ENCODE data around the gene RPP14. TPM values are rescaled to one million over a fixed set of nuclear protein-coding genes. Genes with fewer than 3 reads are reported as not detected.

Gene RPP14
- total RNA-seq, 2 experiments from 2014 or later, result 12.9 to 16.9 TPM

- Mint-ChIP-seq H3K9me3 (ENCODE audit: low read depth) (no peaks in the 10 kb centered on the region), H3K36me3 (peaks cover 23% of the 10 kb centered on the region), H3K27me3 (no peaks in the 10 kb centered on the region), H3K4me3 (no peak overlapping the region), H3K4me1 (peaks cover 80% of the 10 kb centered on the region), H3K27ac (peak overlapping the region; percentile 18)
- CTCF ChIA-PET, result interaction anchor here (1.3 to 14.1 kb wide), 4 partner anchors 20 to 60 kb away, joined by 5 to 144 read pairs (median 6); partner anchors contain the start of genes HTD2, PXK and RPP14
- ATAC-seq (no peak), DNase-seq (no peak)
These were observed 49.1 kb downstream of the RPP14 start for GRCh38 chr3:58355179-58355578.

DNA sequence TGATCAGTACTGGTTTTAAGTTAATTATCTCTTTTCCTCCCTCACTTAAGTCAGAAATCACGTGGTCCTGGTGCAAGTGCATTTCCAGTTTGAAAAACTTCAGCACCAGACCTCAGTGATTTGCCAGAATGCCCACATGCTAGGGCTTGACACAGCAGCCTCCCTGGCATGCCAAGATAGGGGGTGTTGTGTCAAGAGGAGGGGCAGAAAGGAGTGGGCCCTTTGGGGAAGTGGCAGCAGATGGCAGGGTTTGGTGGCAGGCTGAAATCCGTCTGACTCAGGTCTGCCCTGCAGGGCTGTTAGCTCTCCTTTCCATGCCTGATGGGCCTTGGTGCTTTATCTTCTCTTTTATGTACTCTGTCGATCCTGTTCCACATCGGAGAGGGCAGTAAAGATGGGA, 50.0 kb downstream of the RPP14 start:
- peak overlapping the region; percentile 79 for H3K27ac Mint-ChIP-seq
- CTCF ChIA-PET, result interaction anchor here (14.1 kb wide), 1 partner anchor 21 kb away, joined by 144 read pairs; the partner anchor contains the start of gene PXK
- H3K4me1 Mint-ChIP-seq, result peaks cover 72% of the 10 kb centered on the region
- DNase-seq, result no peak
- peaks cover 18% of the 10 kb centered on the region for H3K36me3 Mint-ChIP-seq
- no peak overlapping the region for H3K4me3 Mint-ChIP-seq
- H3K9me3 Mint-ChIP-seq (ENCODE audit: low read depth), result no peaks in the 10 kb centered on the region
- no peak for ATAC-seq
- no peaks in the 10 kb centered on the region for H3K27me3 Mint-ChIP-seq

DNA sequence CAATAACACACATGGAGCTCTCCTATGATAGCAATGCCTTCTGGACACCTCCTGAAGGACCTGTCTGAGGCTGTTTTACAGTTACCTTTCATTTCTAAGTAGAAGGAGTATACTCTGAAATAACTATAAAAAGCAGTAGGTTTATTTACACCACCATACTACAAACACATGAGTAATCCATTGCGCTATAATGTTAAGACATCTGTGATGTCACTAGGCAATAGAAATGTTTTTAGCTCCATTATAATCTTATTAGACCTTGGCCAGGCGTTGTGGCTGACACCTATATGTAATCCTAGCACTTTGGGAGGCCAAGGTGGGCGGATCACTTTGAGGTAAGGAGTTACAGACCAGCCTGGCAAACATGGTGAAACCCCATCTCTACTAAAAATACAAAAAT, 51.4 kb downstream of the RPP14 start:
- ATAC-seq (no peak), DNase-seq (no peak)
- Mint-ChIP-seq H3K27me3 (no peaks in the 10 kb centered on the region), H3K4me3 (no peak overlapping the region), H3K27ac (peak overlapping the region; percentile 77), H3K36me3 (peaks cover 14% of the 10 kb centered on the region), H3K4me1 (peaks cover 59% of the 10 kb centered on the region), H3K9me3 (ENCODE audit: low read depth) (no peaks in the 10 kb centered on the region)
- CTCF ChIA-PET, result interaction anchor here (1.1 to 14.1 kb wide), 2 partner anchors 22 to 113 kb away, joined by 3 to 144 read pairs; partner anchors contain the start of gene PXK

- peak overlapping the region; percentile 28 for H3K27ac Mint-ChIP-seq
- CTCF ChIA-PET, result interaction anchor here (14.1 kb wide), 1 partner anchor 23 kb away, joined by 144 read pairs; the partner anchor contains the start of gene PXK
These were observed 52.0 kb downstream of the RPP14 start for GRCh38 chr3:58358092-58358491.

DNA sequence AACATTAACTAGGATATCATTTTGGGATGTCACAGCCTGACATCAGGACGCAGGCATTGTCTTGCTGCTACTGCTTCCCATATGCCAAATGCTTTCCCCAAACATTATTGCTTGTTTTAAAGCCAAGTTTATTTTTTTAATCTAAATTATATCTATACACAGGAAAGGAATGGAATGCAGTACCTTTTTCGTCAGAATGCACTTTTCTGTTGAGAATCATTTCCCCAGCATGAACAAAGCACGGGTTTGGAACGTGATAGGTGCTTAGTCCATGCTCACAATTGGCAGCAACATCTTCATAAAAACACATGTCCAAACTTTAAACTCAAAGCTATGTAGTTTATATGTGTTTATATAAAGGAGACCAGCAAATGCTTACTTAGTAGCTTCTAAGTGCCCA, 52.8 kb downstream of the RPP14 start:
- no peaks in the 10 kb centered on the region for H3K27me3 Mint-ChIP-seq
- H3K36me3 Mint-ChIP-seq, result peaks cover 9% of the 10 kb centered on the region
- H3K4me1 Mint-ChIP-seq, result peaks cover 49% of the 10 kb centered on the region
- H3K9me3 Mint-ChIP-seq (ENCODE audit: low read depth), result no peaks in the 10 kb centered on the region
- H3K4me3 Mint-ChIP-seq, result no peak overlapping the region
- no peak overlapping the region for H3K27ac Mint-ChIP-seq
- CTCF ChIA-PET, result no interaction called here
- no peak for DNase-seq
- no peak for ATAC-seq

More at GRCh38 chr3:58358092-58358491, 52.0 kb downstream of the RPP14 start:
- Mint-ChIP-seq H3K27me3 (no peaks in the 10 kb centered on the region), H3K4me3 (no peak overlapping the region), H3K36me3 (peaks cover 10% of the 10 kb centered on the region), H3K9me3 (ENCODE audit: low read depth) (no peaks in the 10 kb centered on the region), H3K4me1 (peaks cover 54% of the 10 kb centered on the region)
- DNase-seq (no peak), ATAC-seq (peak; percentile 9)

DNA sequence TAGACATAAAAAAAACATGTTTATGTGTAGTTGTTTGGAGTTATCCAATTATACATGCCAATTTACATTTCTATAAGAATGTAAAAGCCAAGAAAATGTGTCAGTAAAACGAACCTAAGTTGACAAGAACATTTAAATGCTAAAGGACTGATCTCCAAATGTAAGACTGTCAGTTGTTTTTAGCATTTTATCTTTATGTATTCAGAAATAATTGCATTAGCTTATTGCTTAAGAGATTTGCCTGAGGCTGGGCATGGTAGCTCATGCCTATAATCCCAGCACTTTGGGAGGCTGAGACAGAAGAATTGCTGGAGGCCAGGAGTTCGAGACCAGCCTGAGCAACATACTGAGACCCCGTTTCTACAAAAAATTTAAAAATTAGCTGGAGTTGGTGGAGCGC, 53.6 kb downstream of the RPP14 start:
- CTCF ChIA-PET, result no interaction called here
- H3K9me3 Mint-ChIP-seq (ENCODE audit: low read depth), result no peaks in the 10 kb centered on the region
- H3K4me3 Mint-ChIP-seq, result no peak overlapping the region
- peaks cover 47% of the 10 kb centered on the region for H3K4me1 Mint-ChIP-seq
- no peaks in the 10 kb centered on the region for H3K27me3 Mint-ChIP-seq
- H3K27ac Mint-ChIP-seq, result no peak overlapping the region
- no peak for ATAC-seq
- DNase-seq, result no peak
- H3K36me3 Mint-ChIP-seq, result peaks cover 9% of the 10 kb centered on the region

DNA sequence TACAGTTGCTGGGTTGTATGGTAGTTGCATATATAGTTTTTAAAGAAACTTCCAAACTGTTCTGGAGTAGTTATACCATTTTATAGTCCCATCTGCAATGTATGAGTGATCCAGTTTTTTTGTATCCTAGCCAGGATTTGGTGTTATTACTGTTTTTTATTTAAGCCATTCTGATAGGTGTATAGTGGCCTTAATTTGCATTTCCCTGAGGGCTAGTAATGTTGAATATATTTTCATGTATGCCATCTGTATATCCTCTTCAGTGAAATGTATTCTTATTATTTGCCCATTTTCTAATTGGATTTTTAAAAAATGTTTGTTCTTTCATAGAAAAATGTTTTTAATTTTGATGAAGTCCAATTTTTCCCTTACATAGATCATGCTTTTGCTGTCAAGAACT, 55.8 kb downstream of the RPP14 start:
- DNase-seq (no peak), ATAC-seq (no peak)
- Mint-ChIP-seq H3K27ac (no peak overlapping the region), H3K4me3 (no peak overlapping the region), H3K36me3 (peaks cover 21% of the 10 kb centered on the region), H3K9me3 (ENCODE audit: low read depth) (no peaks in the 10 kb centered on the region), H3K4me1 (peaks cover 45% of the 10 kb centered on the region), H3K27me3 (no peaks in the 10 kb centered on the region)
- CTCF ChIA-PET, result no interaction called here

- H3K27ac Mint-ChIP-seq, result no peak overlapping the region
- CTCF ChIA-PET, result interaction anchor here (2.0 kb wide), 1 partner anchor 16 kb away, joined by 7 read pairs; no protein-coding TSS in a partner anchor
- ATAC-seq (no peak), DNase-seq (no peak)
- no peak overlapping the region for H3K4me3 Mint-ChIP-seq
- H3K27me3 Mint-ChIP-seq, result no peaks in the 10 kb centered on the region
- H3K9me3 Mint-ChIP-seq (ENCODE audit: low read depth), result no peaks in the 10 kb centered on the region
- peaks cover 28% of the 10 kb centered on the region for H3K4me1 Mint-ChIP-seq
- peaks cover 31% of the 10 kb centered on the region for H3K36me3 Mint-ChIP-seq
These were observed 60.7 kb downstream of the RPP14 start for GRCh38 chr3:58366699-58367098.

GRCh38 chr3:58369038-58369437, 63.0 kb downstream of the RPP14 start:
- Mint-ChIP-seq H3K4me1 (peaks cover 25% of the 10 kb centered on the region), H3K27ac (no peak overlapping the region), H3K36me3 (peaks cover 33% of the 10 kb centered on the region), H3K4me3 (no peak overlapping the region), H3K27me3 (no peaks in the 10 kb centered on the region), H3K9me3 (ENCODE audit: low read depth) (no peaks in the 10 kb centered on the region)
- ATAC-seq, result no peak
- DNase-seq, result no peak
- CTCF ChIA-PET, result no interaction called here

Other genes with a start within 250 kb of the RPP14 start
- gene DNASE1L3, start 95.3 kb upstream of the RPP14 start, total RNA-seq, result not detected
- gene ABHD6, start 68.5 kb upstream of the RPP14 start, total RNA-seq, result 1 to 10 TPM; 5.0 to 7.3 TPM
- gene HTD2, start 275 bp downstream of the RPP14 start, total RNA-seq, result 1 to 10 TPM; 6.9 to 7.4 TPM
- gene PXK, start 26.6 kb downstream of the RPP14 start, total RNA-seq, result 10 to 100 TPM; 61.7 to 64.7 TPM
- gene PDHB, start 127.6 kb downstream of the RPP14 start, total RNA-seq, result 10 to 100 TPM; 43.4 to 60.6 TPM
- gene KCTD6, start 185.9 kb downstream of the RPP14 start, total RNA-seq, result 1 to 10 TPM; 6.4 to 7.0 TPM
- not detected for gene ACOX2, start 230.9 kb downstream of the RPP14 start, total RNA-seq

All from activated CD8-positive, alpha-beta memory T cell treated with anti-CD3 and anti-CD28 coated beads, Interleukin-2, amount 10 ng/mL, durations not matched to agents 7 days and 5 days (primary cell).